ENCODE results near the gene CFAP99.

DNA sequence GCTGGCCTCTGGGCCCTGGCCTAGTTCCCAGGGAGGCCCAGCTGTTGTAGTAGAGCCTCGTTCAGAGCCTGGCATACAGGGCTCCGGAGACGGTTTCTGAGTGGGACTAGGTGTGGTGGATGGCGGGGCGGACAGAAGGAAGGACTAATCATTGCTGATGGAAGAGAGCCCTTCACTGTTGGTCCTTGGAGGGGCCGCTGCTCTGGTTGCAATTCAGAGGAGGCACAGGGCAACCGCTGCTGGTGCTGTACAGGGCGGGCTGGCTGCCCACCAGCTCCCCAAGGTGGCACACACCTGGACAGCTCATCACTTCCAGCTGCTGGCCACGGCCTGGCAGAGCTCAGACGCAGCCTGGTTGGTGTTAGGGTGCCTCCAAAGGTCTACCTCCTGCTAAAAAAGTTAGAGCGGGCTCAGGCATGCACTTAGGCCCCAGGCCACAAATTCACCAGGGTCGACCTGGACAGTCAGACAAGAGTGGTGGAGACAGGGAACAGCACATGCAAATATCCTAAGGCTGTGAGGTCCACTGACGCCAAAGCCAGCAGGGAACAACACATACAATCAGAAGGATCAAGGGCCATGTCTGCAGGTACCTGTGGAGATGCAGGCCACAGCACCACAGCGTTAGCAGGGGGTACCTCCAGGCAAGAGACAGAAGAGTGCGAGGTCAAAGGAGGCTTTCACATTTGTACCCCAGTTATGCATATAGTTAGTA is 42.6 kb downstream of the CFAP99 start:
- TF ChIP-seq CTCF (IDR thresholded peaks at IDR 0.05), result no peak
- TF ChIP-seq EP300 (IDR thresholded peaks at IDR 0.05), result no peak
